HG03280 (cell line): ENCODE results near the gene SLC8A2.
A peak's percentile ranks its signal among the peaks of the same experiment; 100 is the strongest.

Experiments
- ATAC-seq: cut with Tn5 transposase; IDR thresholded peaks from one replicate; pipeline ENCODE4 v1.9.1; 2021; ENCODE audit warnings: mild to moderate bottlenecking, moderate library complexity; ENCODE audit not compliant: unreplicated experiment

SLC8A2 gene

GRCh38 chr19:47432091-47432490 lies 39.6 kb downstream of the SLC8A2 start:
- no peak for ATAC-seq

GRCh38 chr19:47430041-47430802 lies 41.5 kb downstream of the SLC8A2 start:
- no peak for ATAC-seq

- no peak for ATAC-seq
Observed at GRCh38 chr19:47429140-47429793, 42.4 kb downstream of the SLC8A2 start.

DNA sequence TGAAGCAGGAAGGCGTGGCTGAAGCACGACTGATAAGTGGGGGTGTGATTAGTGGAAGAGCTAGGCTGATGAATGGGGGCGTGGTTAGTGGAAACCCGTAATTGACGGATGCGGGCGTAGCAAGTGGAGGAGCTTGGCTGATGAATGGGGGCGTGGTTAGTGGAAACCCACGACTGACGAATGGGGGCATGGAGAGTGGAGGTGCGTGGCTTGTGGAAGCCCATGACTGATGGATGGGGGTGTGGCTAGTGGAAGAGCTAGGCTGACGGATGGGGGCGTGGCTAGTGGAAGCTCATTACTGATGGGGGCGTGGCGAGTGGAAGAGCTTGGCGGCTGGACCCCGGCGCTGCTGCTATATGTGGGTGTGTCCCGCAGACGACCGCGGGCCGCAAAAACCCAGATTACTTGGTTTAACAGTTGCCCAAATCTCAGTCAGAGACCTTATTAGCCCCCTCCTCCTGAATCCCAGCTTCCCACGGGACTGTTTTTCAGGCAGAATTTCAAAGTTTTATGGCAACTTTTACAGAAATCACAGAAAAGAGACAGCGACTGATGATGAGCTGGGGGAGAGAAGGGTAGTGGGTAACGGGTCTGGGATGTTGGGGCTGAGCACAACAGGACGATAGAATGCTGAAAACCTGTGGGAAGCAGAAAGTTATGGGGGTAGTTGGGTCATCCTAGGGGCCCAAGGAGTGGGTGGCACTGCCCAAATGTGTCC lies 43.4 kb downstream of the SLC8A2 start:
- peak; percentile 56 for ATAC-seq

GRCh38 chr19:47427241-47428176 lies 44.2 kb downstream of the SLC8A2 start:
- ATAC-seq, result peak; percentile 44

DNA sequence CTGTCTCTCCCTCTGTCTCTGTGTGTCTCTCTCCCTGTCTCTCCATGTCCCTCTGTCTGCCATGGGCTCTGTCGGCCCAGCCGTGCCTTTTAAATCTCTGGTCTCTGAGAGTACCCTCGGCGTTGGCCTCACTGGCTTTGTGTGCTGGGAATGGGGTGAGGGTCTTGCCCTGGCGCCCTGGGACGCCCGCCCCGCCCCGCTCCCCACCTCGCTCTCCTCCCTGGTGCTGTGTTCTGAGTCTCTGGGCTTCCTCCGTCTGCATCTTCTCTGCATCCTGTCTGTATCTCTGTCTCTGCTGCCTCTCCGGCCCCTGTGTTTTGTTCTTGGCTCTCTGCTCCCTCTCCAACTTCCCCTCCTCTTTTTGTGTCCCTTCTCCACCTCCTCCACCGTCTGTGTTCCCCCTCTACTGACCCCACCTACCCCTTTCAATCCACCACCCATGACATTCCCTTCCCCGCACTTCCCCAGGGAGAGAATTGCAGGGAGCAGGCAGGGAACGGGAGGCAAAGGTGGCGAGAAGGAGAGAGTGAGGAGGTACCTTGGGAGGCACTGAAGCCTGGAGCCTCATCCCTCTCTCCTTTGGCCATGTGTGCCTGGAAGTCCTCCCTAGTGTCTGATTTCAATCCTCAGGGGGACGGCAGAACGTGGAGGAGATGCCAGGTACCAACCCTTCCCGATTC lies 48.4 kb downstream of the SLC8A2 start:
- ATAC-seq, result no peak

DNA sequence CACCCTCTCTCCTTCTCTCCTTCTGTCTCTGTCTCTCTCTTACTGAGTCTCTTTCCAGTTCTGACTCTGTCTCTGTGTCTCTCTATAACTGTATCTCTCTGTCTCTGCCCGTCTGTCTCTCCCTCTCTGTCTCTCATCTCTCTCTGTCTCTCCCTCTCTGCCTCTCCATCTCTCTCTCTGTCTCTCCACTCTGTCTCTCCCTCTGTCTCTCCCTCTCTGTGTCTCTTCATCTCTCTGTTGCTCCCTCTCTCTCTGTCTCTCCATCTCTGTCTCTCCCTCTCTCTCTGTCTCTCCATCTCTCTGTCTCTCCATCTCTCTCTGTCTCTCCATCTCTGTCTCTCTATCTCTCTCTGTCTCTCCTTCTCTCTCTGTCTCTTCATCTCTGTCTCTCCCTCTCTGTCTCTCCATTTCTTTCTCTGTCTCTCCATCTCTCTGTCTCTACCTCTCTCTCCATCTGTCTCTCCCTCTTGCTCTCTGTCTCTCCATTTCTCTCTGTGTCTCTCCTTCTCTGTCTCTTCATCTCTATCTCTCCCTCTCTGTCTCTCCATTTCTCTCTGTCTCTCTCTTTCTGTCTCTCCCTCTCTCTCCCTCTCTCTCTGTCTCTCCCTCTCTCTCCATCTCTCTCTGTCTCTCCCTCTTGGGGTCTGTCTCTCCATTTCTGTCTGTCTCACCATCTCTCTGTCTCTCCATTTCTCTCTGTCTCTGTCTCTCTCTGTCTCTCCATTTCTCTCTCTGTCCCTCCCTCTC lies 49.1 kb downstream of the SLC8A2 start:
- ATAC-seq, result no peak

- no peak for ATAC-seq
Observed at GRCh38 chr19:47421844-47422395, 49.8 kb downstream of the SLC8A2 start.

GRCh38 chr19:47421244-47421786 lies 50.4 kb downstream of the SLC8A2 start:
- ATAC-seq, result no peak

GRCh38 chr19:47419789-47420188 lies 51.9 kb downstream of the SLC8A2 start:
- no peak for ATAC-seq

GRCh38 chr19:47419030-47419783 lies 52.5 kb downstream of the SLC8A2 start, which contains the start of gene MEIS3:
MEIS3 (minus strand) TSS chr19:47419527; CDS start chr19:47419081, 446 bp downstream.
- ATAC-seq, result no peak

GRCh38 chr19:47418692-47419029 lies 53.0 kb downstream of the SLC8A2 start:
- no peak for ATAC-seq

DNA sequence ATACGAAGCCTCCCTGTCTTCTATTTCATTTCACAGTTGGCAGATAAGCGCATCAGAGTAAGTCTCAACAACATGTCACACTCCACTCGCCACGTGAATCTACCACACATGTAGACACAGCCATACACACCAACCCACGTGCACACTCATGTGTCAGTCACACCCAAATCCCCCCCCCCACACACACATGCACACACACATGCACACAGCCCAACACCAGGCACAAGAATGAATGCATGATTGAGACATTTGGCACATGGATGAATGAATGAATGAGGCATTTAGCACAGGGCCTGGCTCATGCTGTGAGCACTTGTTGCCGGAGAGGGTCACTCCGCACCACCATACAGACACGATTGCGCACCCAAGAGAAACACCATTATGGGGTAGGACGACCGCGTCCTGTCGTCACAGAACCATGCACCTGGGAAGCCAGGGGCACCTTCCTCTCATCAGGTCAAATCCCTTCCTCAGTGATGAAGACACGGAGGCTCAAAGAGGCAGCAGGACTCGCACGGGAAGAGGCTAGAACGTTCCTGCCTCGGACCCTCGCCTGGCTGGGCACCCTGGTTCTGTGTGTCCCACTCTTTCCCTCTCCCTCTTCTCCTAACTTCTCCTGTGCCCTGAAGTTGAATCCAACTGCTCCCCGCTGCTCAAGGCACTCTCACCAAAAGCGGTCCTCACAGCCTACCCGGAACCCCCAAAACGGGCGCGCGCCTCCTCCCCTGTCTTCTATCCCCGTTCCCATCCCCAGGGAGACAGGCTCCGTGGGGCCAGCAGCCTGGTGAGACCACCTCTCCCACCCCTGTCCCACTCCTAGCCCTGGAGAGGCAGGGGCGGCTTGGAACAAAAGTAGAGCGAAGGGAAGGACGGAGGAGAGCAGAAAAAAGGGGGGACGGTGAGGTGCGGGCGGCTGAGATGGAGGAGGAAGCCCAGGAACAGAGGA lies 53.7 kb downstream of the SLC8A2 start:
- ATAC-seq, result no peak

DNA sequence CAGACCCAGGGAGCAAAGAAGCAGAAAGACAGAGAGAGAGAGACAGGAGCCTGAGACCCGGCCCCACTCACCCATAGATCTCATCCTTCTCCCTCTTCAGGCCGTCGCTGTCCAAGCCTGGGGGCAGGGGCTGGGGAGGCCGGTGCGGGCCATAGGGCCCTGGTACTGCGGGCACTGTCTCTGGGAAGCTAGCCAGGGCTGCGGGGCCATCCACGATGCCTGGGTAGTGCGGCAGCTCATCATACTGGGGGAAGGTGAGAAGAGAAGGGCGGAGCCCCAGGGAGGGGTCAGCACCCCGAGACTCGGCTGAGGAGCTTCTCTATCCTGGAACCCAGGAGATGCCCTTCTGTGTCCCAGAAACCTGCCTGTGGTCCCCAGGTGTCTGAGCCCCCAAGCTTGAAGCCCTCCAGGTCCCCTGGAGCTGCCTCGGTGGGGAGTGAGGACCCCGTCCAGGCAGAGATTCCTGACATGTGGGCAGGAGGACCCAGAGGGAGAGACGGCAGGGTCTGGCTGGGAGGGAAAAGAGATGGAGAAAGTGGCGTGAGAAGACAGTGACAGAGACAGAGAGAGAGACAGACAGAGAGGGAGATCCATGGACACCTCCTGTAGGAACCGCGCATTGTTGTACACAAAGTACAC lies 54.5 kb downstream of the SLC8A2 start:
- ATAC-seq, result no peak

- ATAC-seq, result no peak
Observed at GRCh38 chr19:47416643-47416985, 55.1 kb downstream of the SLC8A2 start.

DNA sequence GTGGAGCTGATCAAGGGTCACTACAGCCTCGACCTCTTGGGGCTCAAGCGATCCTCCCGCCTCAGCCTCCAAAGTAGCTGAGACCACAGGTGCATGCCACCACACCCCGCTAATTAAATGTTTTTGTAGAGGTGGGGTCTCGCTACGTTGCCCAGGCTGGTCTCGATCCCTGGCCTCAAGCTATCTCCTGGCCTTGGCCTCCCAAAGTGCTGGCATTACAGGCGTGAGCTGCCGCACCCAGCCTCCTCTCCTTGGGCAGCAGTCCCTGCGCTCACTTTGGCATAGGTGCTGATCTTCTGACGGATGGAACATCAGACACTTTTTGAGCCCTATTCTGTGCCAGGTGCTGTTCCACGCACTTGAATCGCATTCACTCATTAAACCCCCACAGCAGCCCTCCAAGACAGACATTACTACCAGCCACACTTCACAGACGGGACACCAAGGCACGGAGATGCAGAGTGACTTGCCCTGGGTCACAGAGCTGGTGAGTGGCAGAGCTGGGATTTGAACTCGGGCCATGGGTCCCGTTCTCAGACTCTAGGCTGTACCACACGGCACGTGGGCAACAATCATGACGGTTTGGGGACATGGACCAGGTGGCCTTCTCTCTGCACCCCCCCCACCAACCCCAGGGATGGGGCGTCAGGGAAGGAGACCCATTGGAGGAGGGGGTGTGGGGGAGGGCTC lies 55.6 kb downstream of the SLC8A2 start:
- ATAC-seq, result no peak
